ENCODE data around the gene HINT2.
A peak's percentile ranks its signal among the peaks of the same experiment; 100 is the strongest.

The HINT2 gene

GRCh38 chr9:35814841-35815543 lies at the start of gene HINT2:
Gene HINT2 (minus strand): TSS chr9:35815042. CDS start chr9:35814979, 63 bp downstream.
- DNase-seq, result peak; percentile 98 to 99

GRCh38 chr9:35863583-35863982 lies 48.7 kb upstream of the HINT2 start:
- no peak for DNase-seq

- no peak for DNase-seq
Observed at GRCh38 chr9:35862328-35862727, 47.5 kb upstream of the HINT2 start.

GRCh38 chr9:35861161-35861897 lies 46.5 kb upstream of the HINT2 start:
- DNase-seq, result no peak

- DNase-seq, result peak in 1 of 2 experiments; percentile 64
Observed at GRCh38 chr9:35859990-35860339, 45.1 kb upstream of the HINT2 start.

- peak; percentile 22 to 52 for DNase-seq
Observed at GRCh38 chr9:35859310-35859989, 44.6 kb upstream of the HINT2 start.

- DNase-seq, result no peak
Observed at GRCh38 chr9:35858458-35858857, 43.6 kb upstream of the HINT2 start.

- no peak for DNase-seq
Observed at GRCh38 chr9:35856882-35857281, 42.0 kb upstream of the HINT2 start.

- DNase-seq, result no peak
Observed at GRCh38 chr9:35856206-35856605, 41.4 kb upstream of the HINT2 start.

GRCh38 chr9:35854091-35854762 lies 39.4 kb upstream of the HINT2 start:
- DNase-seq, result no peak

GRCh38 chr9:35852876-35853865 lies 38.3 kb upstream of the HINT2 start:
- DNase-seq, result no peak

GRCh38 chr9:35852267-35852815 lies 37.5 kb upstream of the HINT2 start:
- DNase-seq, result no peak

GRCh38 chr9:35847792-35848572 lies 33.1 kb upstream of the HINT2 start:
- DNase-seq, result peak; percentile 51 to 82

GRCh38 chr9:35845824-35846771 lies 31.3 kb upstream of the HINT2 start:
- DNase-seq, result no peak

- no peak for DNase-seq
Observed at GRCh38 chr9:35844628-35845270, 29.9 kb upstream of the HINT2 start.

- DNase-seq, result no peak
Observed at GRCh38 chr9:35842795-35843194, 28.0 kb upstream of the HINT2 start.

GRCh38 chr9:35842020-35842745 lies 27.3 kb upstream of the HINT2 start:
- DNase-seq, result no peak

GRCh38 chr9:35841645-35841900 lies 26.7 kb upstream of the HINT2 start:
- no peak for DNase-seq
